CD4-positive, CD25-positive, alpha-beta regulatory T cell (primary cell): ENCODE results near the gene AP4B1. TPM values are rescaled to one million over a fixed set of nuclear protein-coding genes. Genes with fewer than 3 reads are reported as not detected.

Experiments
- ATAC-seq, 2 donors: fragments of 150-1000 bp; cut with Tn5 transposase; one replicate each; pipeline ENCODE4 v1.10.0; 2021; ENCODE audit warnings: low read depth in 2 of 2, moderate number of reproducible peaks in 2 of 2, moderate library complexity in 1 of 2
- DNase-seq, 3 donors: peaks; one replicate each; pipeline versions ENCODE4 v3.0.0 to v3.0.0-alpha.2; 2012 to 2022; ENCODE audit warnings: mixed read lengths in 1 of 3
- H3K27ac ChIP-seq: one replicate; pipeline ENCODE4 v1.7.0; 2013; ENCODE audit warnings: mild to moderate bottlenecking, low read length; ENCODE audit not compliant: insufficient read depth, poor library complexity, severe bottlenecking
- H3K27me3 ChIP-seq: one replicate; pipeline ENCODE4 v1.7.0; 2013; ENCODE audit warnings: low read length; ENCODE audit not compliant: control insufficient read depth, insufficient read depth
- H3K36me3 ChIP-seq: one replicate; pipeline ENCODE4 v1.7.0; 2013; ENCODE audit warnings: mild to moderate bottlenecking, low read length, moderate library complexity; ENCODE audit not compliant: control insufficient read depth, insufficient read depth
- H3K4me1 ChIP-seq: 2 replicates; pipeline ENCODE4 v1.7.0; 2013; ENCODE audit warnings: mild to moderate bottlenecking, low read length; ENCODE audit not compliant: insufficient read depth, control insufficient read depth, poor library complexity, severe bottlenecking
- H3K4me3 ChIP-seq: one replicate; pipeline ENCODE4 v1.7.0; 2013; ENCODE audit warnings: low read depth, mild to moderate bottlenecking, low read length, moderate library complexity
- H3K9me3 ChIP-seq, 2 experiments: 1 replicate in 1 of 2; 2 replicates in 1 of 2; pipeline ENCODE4 v1.7.0; 2013; ENCODE audit warnings: low read length in 2 of 2, mild to moderate bottlenecking in 1 of 2, moderate library complexity in 1 of 2; ENCODE audit not compliant: control insufficient read depth in 2 of 2
- H3K27ac Mint-ChIP-seq, 3 donors: one replicate each; pipeline ENCODE4 v1.8.0; 2020 to 2022; ENCODE audit warnings: mild to moderate bottlenecking in 3 of 3, mixed read lengths in 3 of 3, moderate library complexity in 2 of 3
- H3K27me3 Mint-ChIP-seq: one replicate; pipeline ENCODE4 v1.8.0; 2022; ENCODE audit warnings: mild to moderate bottlenecking, mixed read lengths
- H3K36me3 Mint-ChIP-seq: one replicate; pipeline ENCODE4 v1.8.0; 2020; ENCODE audit warnings: mixed read lengths
- H3K4me1 Mint-ChIP-seq, 4 donors: one replicate each; pipeline ENCODE4 v1.8.0; 2020 to 2022; ENCODE audit warnings: mixed read lengths in 4 of 4, mild to moderate bottlenecking in 1 of 4
- H3K4me3 Mint-ChIP-seq, 4 donors: one replicate each; pipeline ENCODE4 v1.8.0; 2020 to 2022; ENCODE audit warnings: mild to moderate bottlenecking in 4 of 4, mixed read lengths in 4 of 4, moderate library complexity in 3 of 4
- H3K9me3 Mint-ChIP-seq, 7 donors: one replicate each; pipeline ENCODE4 v1.8.0; 2020 to 2022; ENCODE audit warnings: mixed read lengths in 7 of 7, mild to moderate bottlenecking in 3 of 7, moderate library complexity in 2 of 7
- polyA plus RNA-seq, 4 donors: library from polyadenylated mRNA; unstranded; fragments of 300-500 nt; fragmentation: Illumina TruSeq; gene quantifications; one replicate each; pipeline ENCODE4 v1.2.3, GENCODE V29; 2021
- total RNA-seq: library from RNA; stranded (reverse); gene quantifications from one replicate; pipeline ENCODE4 v1.2.3, GENCODE V29; 2022

The AP4B1 gene
- total and polyA plus RNA-seq, 5 donors from 2014 or later = 12.9 to 53.6 (median 15.9) TPM

GRCh38 chr1:113872219-113872935, 32.2 kb downstream of the AP4B1 start:
- peaks cover 9% of the 10 kb centered on the region for H3K36me3 Mint-ChIP-seq

GRCh38 chr1:113871597-113872113, 32.9 kb downstream of the AP4B1 start, which contains the start of gene PTPN22:
TSS of gene PTPN22 (minus strand) at chr1:113871712.
- Histone ChIP-seq H3K36me3 (peaks cover 4% of the 10 kb centered on the region), H3K4me3 (peak within 1 kb of the TSS; percentile 96), H3K27ac (peak within 1 kb of the TSS; percentile 94), H3K9me3 (no peaks in the 10 kb centered on the region), H3K4me1 (peaks cover 85% of the 10 kb centered on the region), H3K27me3 (no peaks in the 10 kb centered on the region)
- Mint-ChIP-seq H3K4me1 (peaks cover 40 to 74% (median 63%) of the 10 kb centered on the region in 4 donors), H3K36me3 (peaks cover 9% of the 10 kb centered on the region), H3K27ac (peak within 1 kb of the TSS; percentile 96 to 97 (median 96)), H3K4me3 (peak within 1 kb of the TSS; percentile 87 to 93 (median 90)), H3K9me3 (peaks cover 0 to 2% (median 0%) of the 10 kb centered on the region in 7 donors), H3K27me3 (no peaks in the 10 kb centered on the region)
- DNase-seq = peak; percentile 72 to 95 (median 90)
- peak; percentile 99 for ATAC-seq

More at GRCh38 chr1:113872219-113872935, 32.2 kb downstream of the AP4B1 start:
- Histone ChIP-seq H3K27ac (peak overlapping the region; percentile 94), H3K4me3 (peak overlapping the region; percentile 96), H3K9me3 (no peaks in the 10 kb centered on the region), H3K36me3 (peaks cover 2% of the 10 kb centered on the region), H3K4me1 (peaks cover 78% of the 10 kb centered on the region), H3K27me3 (no peaks in the 10 kb centered on the region)
- peaks cover 0 to 2% (median 0%) of the 10 kb centered on the region in 7 donors for H3K9me3 Mint-ChIP-seq
- peak overlapping the region; percentile 96 to 97 (median 96) for H3K27ac Mint-ChIP-seq
- H3K4me1 Mint-ChIP-seq = peaks cover 43 to 70% (median 59%) of the 10 kb centered on the region in 4 donors
- no peaks in the 10 kb centered on the region for H3K27me3 Mint-ChIP-seq
- DNase-seq (peak in 2 of 3 donors; percentile 34 to 54), ATAC-seq (no peak)
- H3K4me3 Mint-ChIP-seq = peak overlapping the region; percentile 83 to 92 (median 88)

GRCh38 chr1:113870778-113871177, 33.8 kb downstream of the AP4B1 start:
- peak overlapping the region; percentile 69 to 96 (median 91) for H3K27ac Mint-ChIP-seq
- no peaks in the 10 kb centered on the region for H3K27me3 Mint-ChIP-seq
- H3K9me3 Mint-ChIP-seq = peaks cover 0 to 2% (median 0%) of the 10 kb centered on the region in 7 donors
- H3K27ac ChIP-seq = peak overlapping the region; percentile 94
- H3K36me3 Mint-ChIP-seq = peaks cover 9% of the 10 kb centered on the region
- peak in 1 of 3 donors; percentile 54 for DNase-seq
- peaks cover 40 to 80% (median 64%) of the 10 kb centered on the region in 4 donors for H3K4me1 Mint-ChIP-seq
- H3K27me3 ChIP-seq = no peaks in the 10 kb centered on the region
- ATAC-seq = no peak
- peaks cover 85% of the 10 kb centered on the region for H3K4me1 ChIP-seq
- H3K4me3 ChIP-seq = peak overlapping the region; percentile 96
- peak overlapping the region; percentile 87 to 93 (median 90) for H3K4me3 Mint-ChIP-seq
- H3K9me3 ChIP-seq = no peaks in the 10 kb centered on the region
- peaks cover 4% of the 10 kb centered on the region for H3K36me3 ChIP-seq

- Histone ChIP-seq H3K9me3 (no peaks in the 10 kb centered on the region), H3K27ac (peak overlapping the region; percentile 29), H3K4me1 (peaks cover 72% of the 10 kb centered on the region), H3K36me3 (peaks cover 8% of the 10 kb centered on the region), H3K4me3 (peak overlapping the region; percentile 96), H3K27me3 (no peaks in the 10 kb centered on the region)
- H3K4me3 Mint-ChIP-seq = peak overlapping the region; percentile 87 to 93 (median 90)
- peak overlapping the region; percentile 71 to 96 (median 91) for H3K27ac Mint-ChIP-seq
- H3K36me3 Mint-ChIP-seq = peaks cover 9% of the 10 kb centered on the region
- H3K4me1 Mint-ChIP-seq = peaks cover 38 to 80% (median 60%) of the 10 kb centered on the region in 4 donors
- H3K9me3 Mint-ChIP-seq = peaks cover 0 to 2% (median 0%) of the 10 kb centered on the region in 7 donors
- H3K27me3 Mint-ChIP-seq = no peaks in the 10 kb centered on the region
- no peak for DNase-seq
- no peak for ATAC-seq
Observed at GRCh38 chr1:113868387-113869083, 36.1 kb downstream of the AP4B1 start.

GRCh38 chr1:113861641-113862040, 43.0 kb downstream of the AP4B1 start:
- peaks cover 42 to 64% (median 51%) of the 10 kb centered on the region in 4 donors for H3K4me1 Mint-ChIP-seq
- H3K27me3 Mint-ChIP-seq = no peaks in the 10 kb centered on the region
- peaks cover 26% of the 10 kb centered on the region for H3K4me1 ChIP-seq
- H3K4me3 Mint-ChIP-seq = peak overlapping the region in 1 of 4 donors; percentile 61
- no peak overlapping the region for H3K4me3 ChIP-seq
- H3K9me3 Mint-ChIP-seq = no peaks in the 10 kb centered on the region
- peaks cover 22% of the 10 kb centered on the region for H3K36me3 Mint-ChIP-seq
- H3K27me3 ChIP-seq = no peaks in the 10 kb centered on the region
- ATAC-seq = no peak
- no peak overlapping the region for H3K27ac ChIP-seq
- H3K36me3 ChIP-seq = peaks cover 31% of the 10 kb centered on the region
- H3K27ac Mint-ChIP-seq = peak overlapping the region in 1 of 3 donors; percentile 84
- DNase-seq = no peak
- no peaks in the 10 kb centered on the region for H3K9me3 ChIP-seq

GRCh38 chr1:113860891-113861290, 43.7 kb downstream of the AP4B1 start:
- no peak for DNase-seq
- H3K27me3 ChIP-seq = no peaks in the 10 kb centered on the region
- peaks cover 39% of the 10 kb centered on the region for H3K36me3 ChIP-seq
- Mint-ChIP-seq H3K4me3 (peak overlapping the region in 1 of 4 donors; percentile 57), H3K27me3 (no peaks in the 10 kb centered on the region), H3K27ac (peak overlapping the region; percentile 24 to 50 (median 43)), H3K4me1 (peaks cover 41 to 61% (median 50%) of the 10 kb centered on the region in 4 donors), H3K9me3 (no peaks in the 10 kb centered on the region), H3K36me3 (peaks cover 29% of the 10 kb centered on the region)
- ATAC-seq = no peak
- H3K4me3 ChIP-seq = no peak overlapping the region
- H3K9me3 ChIP-seq = no peaks in the 10 kb centered on the region
- no peak overlapping the region for H3K27ac ChIP-seq
- H3K4me1 ChIP-seq = peaks cover 26% of the 10 kb centered on the region

GRCh38 chr1:113859478-113860175, 45.0 kb downstream of the AP4B1 start:
- H3K4me1 Mint-ChIP-seq = peaks cover 32 to 48% (median 41%) of the 10 kb centered on the region in 4 donors
- H3K9me3 Mint-ChIP-seq = no peaks in the 10 kb centered on the region
- Histone ChIP-seq H3K4me3 (peak overlapping the region; percentile 0), H3K4me1 (peaks cover 26% of the 10 kb centered on the region), H3K27me3 (no peaks in the 10 kb centered on the region), H3K9me3 (no peaks in the 10 kb centered on the region), H3K27ac (peak overlapping the region; percentile 49), H3K36me3 (peaks cover 46% of the 10 kb centered on the region)
- DNase-seq (peak in 1 of 3 donors; percentile 38), ATAC-seq (peak; percentile 34 to 44)
- peak overlapping the region; percentile 50 to 93 (median 90) for H3K27ac Mint-ChIP-seq
- peaks cover 39% of the 10 kb centered on the region for H3K36me3 Mint-ChIP-seq
- H3K27me3 Mint-ChIP-seq = no peaks in the 10 kb centered on the region
- H3K4me3 Mint-ChIP-seq = no peak overlapping the region
